OCI-LY1 (cell line): ENCODE measurements around the gene CRKL.

Experiments
- EZH2 ChIP-seq: fragments of 200-600 bp; sonication (generic), shearing (Covaris generic); IDR thresholded peaks from 2 replicates; pipeline ENCODE4 v1.8.0; 2017; ENCODE audit warnings: borderline replicate concordance, mixed run types, mild to moderate bottlenecking, antibody characterized with exemption, low read length, moderate library complexity, mixed read lengths
- TF ChIP-seq, protein P1 (sequence below): fragments of 200-600 bp; sonication (generic), shearing (Covaris generic); IDR thresholded peaks from 2 replicates; pipeline ENCODE4 v1.5.1; 2017; ENCODE audit warnings: mild to moderate bottlenecking, antibody characterized with exemption, low read length, moderate library complexity, mixed read lengths

DNA sequence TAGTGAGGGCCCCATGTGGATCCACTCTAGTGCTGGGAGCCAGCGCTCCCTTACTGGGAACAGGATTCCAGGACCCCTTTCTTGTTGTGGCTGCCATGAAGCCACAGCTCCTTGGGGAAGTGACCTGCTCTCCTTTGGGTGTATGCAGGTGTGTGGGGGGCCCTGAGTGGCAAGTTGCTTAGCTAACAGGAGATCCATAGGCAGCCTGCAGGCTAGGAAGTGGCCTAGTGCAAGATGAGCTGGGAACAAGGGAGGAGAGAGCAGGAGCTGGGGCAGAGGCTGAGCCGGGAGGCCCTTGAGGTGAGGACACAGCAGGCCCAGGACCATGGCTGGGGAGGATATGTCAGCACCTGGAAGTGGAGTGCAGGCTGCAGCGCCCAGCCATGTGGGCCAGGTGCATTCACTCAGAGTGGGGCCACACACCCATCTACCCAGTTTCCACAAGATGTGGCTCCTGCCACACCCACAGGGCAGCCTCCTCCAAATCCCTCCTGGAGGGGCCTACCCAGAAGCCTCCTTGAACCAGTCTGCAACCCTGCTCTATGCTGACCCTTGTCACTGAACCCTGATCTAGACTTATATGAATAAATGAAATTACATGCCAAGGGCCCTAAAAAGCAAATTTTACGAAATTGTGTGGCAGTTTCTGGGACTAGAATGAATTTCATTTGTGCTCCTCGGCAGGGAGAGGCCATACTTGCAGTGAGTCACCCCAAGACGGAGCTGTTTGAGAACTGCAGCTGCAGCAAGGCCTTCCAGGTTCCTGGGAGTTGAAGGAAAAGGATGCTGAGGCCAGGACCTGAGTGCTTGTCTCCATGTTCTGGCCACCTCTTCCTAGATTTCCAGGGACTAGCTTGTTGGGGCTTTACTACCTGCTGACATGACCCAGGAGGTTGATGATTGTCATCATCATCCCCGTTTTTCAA is 81.5 kb downstream of the CRKL start:
- TF ChIP-seq, protein P1, sequence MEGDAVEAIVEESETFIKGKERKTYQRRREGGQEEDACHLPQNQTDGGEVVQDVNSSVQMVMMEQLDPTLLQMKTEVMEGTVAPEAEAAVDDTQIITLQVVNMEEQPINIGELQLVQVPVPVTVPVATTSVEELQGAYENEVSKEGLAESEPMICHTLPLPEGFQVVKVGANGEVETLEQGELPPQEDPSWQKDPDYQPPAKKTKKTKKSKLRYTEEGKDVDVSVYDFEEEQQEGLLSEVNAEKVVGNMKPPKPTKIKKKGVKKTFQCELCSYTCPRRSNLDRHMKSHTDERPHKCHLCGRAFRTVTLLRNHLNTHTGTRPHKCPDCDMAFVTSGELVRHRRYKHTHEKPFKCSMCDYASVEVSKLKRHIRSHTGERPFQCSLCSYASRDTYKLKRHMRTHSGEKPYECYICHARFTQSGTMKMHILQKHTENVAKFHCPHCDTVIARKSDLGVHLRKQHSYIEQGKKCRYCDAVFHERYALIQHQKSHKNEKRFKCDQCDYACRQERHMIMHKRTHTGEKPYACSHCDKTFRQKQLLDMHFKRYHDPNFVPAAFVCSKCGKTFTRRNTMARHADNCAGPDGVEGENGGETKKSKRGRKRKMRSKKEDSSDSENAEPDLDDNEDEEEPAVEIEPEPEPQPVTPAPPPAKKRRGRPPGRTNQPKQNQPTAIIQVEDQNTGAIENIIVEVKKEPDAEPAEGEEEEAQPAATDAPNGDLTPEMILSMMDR = no peak
- no peak for TF ChIP-seq EZH2
